Stimulated activated CD4-positive, alpha-beta T cell treated with anti-CD3 and anti-CD28 coated beads, Interleukin-1b, Interleukin-23, amount 100 ng/mL, for 1 hour (primary cell): ENCODE data around the gene B3GLCT.
"Not testable (repeated sequence)": the region's sequence is repeated elsewhere in the genome, so short reads cannot be mapped to it uniquely, and the experiment has no call there.

Source experiments
- DNase-seq, 2 donors: peaks; one replicate each; pipeline ENCODE4 v3.0.0-alpha.2; 2020; ENCODE audit warnings: low read depth in 2 of 2

Gene B3GLCT

DNA sequence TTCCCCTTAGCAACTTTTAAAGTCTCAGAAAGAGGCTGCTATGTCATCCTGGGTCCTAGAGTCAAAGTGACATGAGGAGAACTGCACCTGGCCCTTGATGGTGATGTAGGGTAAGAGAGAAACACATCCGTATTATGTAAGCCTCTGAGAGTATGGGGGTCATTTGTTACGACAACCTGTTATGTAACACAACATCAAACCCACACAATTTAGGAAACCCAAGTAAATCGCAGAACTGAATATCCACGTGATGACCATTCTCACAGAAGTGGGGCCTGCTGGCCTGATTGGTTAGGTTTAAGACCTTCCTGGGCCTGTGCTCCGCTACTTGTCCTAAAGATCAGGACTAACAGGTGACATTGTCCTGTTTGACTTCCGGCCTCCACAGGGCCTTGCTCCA, 15.3 kb upstream of the B3GLCT start:
- no peak for DNase-seq

DNA sequence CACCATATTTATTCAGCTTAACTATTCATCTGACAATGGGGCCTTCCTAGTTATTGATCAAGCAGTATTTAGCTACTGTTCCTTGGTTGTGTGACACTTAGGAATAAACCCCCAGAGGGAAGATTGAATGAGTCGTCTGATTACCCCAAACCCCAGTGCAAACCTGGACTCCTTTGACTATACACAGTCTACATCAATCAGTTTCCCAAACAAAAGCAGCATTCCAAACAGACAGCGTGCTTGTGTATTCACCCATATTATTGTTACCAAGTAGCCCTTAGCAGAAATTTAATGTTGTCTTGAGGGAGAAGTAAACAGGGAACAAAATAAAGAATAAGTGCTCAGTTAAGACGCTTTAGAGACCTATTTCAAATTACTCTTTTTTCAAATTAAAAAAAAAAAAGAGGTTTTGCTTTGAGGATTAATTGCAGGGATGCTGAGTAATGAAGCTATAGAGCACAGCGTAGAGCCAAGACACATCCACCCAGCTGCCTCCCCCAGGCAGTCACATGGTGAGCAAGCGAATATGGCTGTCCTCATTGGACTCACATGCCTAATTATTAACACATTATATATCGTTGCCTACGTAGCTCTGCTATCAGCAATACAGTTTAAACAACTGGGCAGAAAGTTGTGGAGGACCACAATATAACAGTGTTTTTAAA, 14.7 kb upstream of the B3GLCT start:
- no peak for DNase-seq

DNA sequence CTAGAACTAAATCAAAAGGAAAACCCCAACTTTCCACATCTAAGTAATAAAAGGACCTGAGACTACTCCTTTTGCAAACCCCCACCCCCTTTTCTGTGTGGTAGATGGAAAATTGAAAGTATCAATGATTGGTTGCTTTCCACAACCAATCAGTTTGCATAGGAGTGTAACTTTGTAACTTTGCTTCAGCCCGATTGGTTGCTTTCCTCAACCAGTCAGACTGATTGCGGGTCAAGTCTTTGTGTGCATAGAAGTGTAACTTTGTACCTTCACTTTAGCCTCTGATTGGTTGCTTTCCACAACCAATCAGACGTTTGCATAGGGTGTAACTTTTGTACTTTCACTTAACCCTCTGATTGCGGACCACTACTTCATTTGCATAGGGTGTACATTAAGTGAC, 8.0 kb upstream of the B3GLCT start:
- DNase-seq, result no peak

DNA sequence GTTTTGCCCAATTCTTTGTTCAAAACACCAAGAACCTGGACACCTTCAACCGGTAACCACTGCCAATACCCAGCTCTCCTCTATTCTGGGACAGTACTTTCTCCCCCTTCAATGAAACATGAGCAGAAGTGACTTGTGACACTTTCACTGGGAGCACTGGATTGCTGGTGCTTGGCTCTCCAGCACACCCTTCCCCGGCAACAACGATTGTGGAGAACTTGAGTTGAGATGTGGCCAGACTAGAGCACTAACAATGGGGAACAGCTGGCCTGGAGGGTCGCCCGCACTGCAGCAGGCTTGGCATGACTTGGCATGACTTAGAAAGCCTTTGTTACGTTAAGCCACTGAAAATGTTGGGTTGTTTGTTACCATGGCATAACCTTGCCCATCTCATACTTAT, 7.5 kb upstream of the B3GLCT start:
- no peak for DNase-seq

DNA sequence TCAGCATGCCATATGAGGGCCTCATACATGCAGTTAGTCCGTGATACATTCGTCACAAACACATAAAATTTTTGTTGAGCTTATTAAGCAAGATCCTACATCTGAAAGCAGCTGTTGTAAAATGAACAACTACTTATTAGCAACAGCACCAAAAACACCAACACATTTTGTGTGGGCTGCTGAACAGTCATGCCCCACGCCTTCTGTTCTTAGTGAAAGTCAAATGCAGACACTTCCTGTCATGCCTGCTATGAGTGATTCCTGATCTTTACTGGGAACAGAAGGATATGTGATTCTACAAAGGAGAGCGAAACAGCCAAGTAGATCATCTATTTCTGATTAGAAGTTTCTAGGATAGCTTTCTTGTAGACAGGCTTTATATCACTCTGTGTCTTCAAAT, 4.2 kb upstream of the B3GLCT start:
- DNase-seq, result no peak

DNA sequence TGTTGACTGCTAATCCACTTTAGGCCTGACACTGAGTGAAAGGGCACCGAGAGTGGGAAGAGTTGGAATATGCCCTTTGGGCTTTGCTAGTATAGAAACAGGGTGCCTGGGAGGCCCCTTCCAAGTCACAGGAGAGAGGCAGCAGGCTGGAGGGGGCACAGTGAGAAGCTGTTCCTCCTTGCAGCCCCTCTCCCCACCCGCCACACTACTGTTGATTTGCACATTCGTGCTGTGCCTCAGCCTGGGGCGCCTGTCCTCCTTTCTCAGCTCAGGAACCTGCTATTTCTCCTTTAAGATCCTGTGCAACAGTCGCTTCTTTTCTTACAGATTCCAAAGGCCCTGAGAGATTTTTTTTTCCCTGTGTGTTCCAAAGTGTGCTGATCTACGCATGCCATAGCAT, 2.8 kb upstream of the B3GLCT start:
- DNase-seq, result no peak

DNA sequence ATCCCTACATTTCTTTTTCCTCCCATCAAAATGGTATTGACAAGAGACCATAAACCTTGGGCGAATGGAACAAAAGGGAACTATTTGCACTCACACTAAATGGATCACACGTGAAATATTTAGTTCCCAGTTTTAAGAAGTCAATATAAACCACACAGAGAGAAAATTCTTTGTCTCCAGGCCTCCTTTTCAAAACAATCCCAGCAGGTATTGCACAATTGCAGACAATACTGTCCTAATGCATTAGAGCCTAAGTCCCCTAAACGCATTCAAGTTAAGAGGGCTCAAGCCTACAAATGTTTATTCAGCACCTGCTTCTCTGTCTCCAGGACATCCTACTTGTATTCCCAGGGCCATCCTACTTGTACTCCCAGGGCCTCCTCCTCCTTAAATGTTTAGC, 1.3 kb upstream of the B3GLCT start:
- no peak for DNase-seq

DNA sequence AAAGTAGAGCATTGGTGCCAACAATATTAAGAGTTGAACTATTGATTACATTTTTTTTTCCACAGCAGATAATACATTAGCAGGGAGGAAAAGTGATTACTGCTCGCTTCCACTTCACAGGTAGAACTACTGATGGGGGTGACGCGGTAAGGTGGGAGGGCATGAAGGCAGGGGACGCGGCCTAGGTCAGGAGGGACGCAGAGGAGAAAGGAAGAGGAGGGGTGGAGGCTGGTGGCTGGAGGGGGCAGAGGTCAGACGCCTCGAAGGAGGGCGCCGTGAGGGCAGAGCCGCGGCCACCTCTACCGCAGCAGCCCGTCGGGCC, 287 bp upstream of the B3GLCT start:
- DNase-seq, result no peak

DNA sequence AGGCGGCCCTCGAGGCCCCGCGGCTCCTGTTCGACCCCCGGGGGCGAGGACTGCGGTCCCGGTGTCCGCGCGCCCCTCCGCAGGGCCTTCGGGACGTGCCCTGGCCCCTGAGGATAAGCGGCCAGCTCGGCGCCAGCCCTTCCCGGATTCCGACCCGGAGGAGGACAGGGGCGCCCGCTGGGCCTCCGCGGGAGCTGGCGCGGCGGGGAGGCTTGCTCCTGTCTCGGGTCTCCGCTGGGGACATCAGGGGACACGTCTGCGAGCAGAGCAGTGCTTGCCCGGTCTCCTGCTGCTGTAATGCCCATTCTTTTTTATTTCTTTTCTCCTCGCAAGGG, 829 bp downstream of the B3GLCT start:
- DNase-seq, result peak in 1 of 2 donors; percentile 7

DNA sequence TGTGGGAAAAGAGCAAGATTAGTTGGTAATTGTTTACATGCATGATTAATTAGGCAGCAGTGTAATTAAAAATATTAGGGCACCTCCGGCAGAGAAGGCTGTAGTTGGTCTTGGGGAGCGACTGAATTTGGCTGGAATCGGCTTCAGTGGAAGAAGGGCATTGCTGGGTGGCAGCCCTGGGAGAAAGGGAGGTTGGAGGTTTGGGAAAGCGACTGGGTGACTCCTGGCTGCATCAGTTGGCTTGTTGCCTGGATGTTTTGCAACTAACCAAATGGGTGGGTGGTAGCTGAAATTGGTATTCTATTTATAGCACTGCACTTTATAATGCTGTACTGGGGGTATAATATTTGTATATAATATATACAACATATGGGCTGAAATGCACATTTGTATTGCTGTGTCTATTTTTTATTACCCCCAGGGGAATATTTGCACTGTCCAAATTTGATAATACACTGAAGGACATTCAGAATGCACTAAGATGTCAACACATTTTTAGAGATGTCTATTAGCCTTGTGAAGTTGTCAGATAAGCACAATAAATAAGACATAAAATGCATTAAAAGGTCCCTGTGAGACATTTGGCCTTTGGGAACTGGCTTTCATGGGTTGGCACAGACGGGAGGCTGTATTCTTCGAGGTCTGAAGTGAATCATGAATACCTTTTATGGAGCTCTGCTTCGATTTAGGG, 1.7 kb downstream of the B3GLCT start:
- no peak for DNase-seq

DNA sequence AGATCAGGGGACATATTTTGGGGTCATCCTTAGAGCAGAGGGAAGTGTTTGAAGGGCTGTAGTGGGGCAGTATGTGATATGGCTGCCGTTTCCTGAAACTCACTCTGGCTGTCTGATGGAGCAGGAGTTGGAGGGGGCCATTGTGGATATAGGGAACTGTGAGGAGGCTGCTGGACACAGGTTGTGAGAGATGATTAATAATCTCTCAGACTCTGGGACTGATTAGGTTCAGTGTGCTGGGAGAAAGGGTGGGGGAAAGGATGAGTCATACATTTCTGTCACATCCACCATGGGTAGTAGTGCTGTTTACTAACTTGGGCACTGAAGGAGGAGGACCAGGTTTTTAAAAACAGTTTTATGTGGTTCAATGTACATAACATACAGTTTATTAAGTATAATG, 4.8 kb downstream of the B3GLCT start:
- no peak for DNase-seq

DNA sequence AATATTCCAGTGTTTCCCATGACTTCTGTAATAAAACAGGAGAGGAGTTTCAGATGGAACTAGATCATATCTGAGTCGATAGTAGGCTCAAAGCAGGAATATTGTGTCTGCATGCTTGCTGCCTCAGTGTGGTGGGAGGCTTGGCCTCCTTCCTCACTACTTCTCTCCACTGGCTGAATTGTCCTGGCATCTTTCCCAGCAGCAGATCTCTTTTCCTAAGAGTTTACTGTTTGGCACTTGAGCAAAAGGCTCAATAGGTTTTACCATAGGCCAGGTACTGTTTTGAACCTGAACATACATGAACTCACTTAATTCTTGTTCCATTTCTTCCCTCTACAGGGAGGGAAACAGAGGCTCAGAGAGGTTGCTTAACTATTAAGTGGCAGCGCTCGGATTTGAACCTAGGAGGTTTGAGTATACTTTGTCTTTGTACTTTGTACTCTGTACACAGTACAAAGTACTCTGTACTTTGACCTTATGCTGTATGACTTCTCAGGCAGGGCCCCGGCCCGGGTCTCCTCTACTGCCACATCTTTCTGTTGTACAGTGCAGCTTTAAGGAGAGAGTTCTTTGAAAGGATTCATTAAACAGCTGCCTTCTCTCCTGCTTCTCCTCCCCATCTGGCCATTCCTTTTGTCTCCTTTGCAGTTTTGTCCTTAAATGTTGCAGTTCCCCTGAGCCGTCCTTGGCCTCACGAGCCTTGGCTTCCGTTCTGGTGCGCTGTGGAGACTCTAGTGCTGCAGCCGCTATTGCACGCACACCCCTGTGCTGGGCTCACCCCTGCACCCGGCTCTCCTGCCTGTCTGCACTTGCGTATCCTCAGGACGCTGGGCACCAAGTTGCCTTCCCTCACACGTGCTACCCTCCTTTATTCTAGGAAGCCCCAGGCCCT, 8.1 kb downstream of the B3GLCT start:
- no peak for DNase-seq

DNA sequence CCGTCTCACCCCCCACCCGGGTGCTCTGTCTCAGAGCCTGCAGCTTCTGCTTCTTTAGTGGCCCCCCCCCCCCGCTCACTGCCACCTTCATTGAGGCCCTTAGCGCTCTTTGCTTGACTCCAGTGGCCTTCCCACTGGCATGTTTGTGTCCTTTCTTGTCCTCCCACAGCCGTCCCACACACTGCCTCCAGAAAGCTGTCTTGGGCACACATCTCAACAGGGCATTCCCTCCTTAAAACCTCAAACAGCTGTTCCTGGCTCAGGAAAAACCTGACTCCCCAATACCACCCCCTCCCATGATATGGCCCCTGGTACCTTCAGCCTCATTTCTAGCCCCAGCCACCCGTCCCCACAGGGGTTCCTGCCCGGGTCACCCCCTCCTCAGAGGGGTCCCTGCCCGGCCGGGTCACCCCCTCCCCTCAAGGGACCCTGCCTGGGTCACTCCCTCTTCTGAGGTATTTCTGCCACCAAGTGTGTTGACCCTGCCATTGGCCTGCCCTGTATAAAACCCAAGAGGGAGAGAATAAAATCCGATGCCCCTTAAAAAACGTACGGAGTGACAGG, 8.9 kb downstream of the B3GLCT start:
- DNase-seq, result no peak

DNA sequence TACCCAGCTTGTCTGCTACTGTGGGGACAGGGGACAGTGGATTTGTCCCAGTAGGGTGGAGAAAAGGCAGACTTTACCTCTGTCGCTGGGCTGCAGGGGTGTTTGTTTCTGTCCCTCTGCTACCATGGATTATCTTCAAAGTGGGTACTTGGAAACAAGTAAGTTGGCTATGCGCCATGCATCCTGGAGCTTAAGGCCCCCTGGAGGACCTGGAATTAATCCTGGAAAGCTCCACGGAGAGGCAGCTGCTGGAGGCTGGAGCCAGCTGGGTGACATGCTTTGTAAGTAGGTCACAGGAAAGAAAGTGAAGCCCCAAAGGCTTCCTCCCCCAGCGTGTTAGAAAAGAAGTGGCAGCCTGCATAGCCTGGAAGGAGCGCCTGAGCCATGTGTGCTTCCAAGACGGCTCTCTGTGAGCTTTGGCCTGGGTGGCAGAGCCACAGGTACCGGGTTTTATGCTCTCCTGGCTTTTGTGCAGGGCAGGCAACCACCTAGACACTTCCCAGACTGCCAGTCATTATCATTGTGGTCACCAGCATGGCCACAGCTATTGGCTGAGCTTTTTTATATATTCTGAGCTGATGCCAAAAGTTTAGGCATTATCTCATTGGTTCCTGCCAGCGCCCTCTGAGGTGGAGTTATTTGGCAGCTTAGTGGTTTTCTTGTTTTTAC, 9.5 kb downstream of the B3GLCT start:
- DNase-seq, result no peak

DNA sequence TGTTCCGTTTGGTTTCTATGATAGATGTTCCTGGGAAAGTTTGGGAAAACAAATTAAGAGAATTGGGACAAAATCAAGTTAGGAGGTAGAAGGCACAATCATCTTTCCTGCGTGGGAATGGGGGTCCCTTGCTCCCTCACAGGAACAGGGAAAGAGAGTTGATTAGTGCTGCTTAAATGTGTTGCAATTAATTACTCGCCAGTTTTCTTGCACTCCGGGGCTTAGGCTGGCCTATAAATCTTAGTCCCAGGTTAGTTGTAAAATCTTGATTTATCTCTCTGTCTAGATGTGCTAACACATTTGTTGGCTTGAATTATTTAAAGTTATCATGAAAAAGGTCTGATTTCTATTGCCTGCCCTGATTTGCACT, 10.1 kb downstream of the B3GLCT start:
- DNase-seq, result no peak

DNA sequence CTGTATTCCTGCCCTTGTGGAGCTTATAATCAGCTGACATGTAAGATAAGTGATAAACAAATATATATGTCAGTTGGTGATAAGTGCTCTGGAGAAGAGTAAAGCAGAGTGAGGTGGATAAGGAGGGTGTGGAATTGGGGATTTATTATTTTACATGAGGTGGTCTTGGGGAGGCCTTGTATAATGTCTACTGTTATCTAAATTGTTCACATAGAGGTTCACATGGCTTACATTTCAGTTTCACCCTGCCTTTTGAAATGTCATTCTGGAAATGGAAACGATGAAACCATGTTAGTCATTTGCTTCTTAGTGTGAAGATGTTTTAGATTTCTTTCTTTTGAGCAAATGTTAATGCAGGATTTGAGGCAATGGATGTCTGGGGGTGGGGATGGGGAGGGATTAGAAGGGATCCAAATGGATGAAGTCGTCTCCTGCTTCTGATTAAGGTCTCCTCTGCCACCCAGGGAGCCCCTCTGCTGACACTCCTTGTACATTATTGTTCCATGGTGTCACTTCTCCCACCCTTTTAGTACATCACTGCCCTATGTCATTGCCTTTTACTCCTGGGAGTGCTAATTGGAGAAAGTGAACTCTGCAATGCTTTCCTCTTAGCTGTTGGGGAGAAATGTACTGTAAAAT, 14.0 kb downstream of the B3GLCT start:
- no peak for DNase-seq

DNA sequence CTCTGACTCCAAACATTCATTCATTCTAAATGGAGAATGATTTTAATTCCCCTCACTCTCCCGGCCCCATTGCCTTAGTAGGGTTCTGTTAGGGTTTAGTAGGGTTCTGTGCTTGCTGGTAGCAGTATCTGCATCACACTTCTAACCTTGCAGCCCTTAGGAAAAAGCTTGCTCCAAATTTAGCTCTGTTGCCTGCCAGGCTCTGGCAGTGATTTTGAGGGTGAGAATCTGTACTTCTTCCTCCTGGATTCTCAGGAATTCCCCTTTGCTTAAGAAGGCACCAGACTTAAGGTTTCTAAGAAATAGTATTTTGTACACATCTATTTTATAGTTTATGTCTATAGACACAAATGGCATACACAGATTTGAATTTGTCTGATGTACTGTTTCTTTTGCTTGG, 14.7 kb downstream of the B3GLCT start:
- no peak for DNase-seq

DNA sequence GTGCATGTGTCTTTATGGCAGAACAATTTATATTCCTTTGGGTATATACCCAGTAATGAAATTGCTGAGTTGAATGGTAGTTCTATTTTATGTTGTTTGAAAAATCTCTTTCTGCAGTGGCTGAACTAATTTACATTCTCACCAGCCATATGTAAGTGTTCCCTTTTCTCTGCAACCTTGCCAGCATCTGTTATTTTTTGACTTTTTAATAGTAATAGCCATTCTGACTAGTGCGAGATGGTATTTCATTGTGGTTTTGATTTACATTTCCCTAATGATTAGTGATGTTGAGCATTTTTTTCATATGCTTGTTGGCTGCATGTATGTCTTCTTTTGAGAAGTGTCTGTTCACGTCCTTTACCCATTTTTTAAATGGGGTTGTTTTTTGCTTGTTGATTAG, 17.1 kb downstream of the B3GLCT start:
- not testable (repeated sequence) for DNase-seq

DNA sequence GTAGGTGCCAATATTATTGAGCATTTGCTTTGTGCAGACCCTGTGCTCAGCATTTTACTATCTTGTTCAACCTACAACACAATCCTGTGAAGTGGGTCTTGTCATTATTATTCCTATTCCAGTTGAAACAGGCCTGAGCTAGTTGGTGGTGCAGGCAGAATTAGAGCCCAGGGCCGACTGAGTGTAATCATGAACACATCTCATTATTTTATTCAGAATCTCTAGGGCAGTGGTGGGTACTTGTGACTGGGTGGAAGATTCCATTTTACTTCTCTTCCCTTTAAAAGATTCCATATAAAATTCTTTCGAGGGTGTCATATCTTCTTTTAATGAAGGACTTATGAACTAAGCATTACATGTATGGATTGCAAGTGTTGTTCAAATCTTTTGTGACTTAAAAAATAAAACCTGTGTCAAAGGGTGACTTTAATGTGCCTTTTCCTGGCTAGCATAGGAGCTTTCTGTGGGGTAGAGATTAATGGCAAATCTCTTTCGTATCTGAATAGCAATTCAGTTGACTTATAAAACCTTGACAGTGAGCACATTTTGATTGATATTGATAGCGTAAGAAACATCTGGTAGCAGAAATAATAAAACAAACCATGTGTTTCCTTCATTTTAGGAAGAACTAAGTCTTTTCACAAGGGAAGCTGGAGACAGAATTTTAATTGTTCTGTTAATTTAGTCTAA, 20.3 kb downstream of the B3GLCT start:
- no peak for DNase-seq

DNA sequence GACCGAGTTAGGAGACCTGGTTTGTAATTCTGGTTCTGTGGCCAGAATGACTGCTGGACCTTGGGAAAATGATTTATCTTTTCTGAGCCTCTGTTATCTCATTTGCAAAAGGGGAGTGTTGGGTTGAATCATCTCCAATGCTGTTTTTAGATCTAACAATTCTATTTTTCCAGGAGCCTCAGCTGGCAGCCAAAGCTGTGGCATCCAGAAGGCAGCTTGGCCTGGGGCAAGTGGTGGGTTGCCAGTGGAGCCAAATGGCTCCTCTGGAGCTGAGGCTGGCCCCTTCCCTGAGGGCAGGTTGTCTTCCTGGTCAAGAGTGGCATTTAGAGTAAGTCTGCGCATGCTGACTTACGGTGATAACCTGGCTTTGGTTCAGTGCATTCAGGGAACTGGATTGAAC, 21.3 kb downstream of the B3GLCT start:
- no peak for DNase-seq

DNA sequence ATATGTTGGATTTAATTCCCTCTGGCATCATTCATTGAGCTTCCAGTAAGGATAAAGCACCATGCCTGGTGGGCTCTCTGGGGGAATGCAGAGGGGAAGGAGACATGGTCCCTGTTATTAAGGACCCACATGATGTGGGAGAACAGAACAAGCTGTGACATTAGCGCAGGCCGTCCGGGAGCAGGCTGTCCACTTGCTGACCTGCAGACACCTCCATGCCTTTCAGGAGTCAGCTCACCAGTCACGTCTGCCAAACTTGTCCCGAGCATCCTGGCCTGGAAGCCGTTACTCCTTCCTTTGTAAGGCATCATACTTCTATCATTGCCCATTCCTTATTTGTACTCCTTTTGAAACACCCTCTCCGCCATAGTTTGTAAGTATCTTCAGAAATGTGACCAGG, 23.4 kb downstream of the B3GLCT start:
- DNase-seq, result no peak
